ENCODE results near the gene PLEK.
"Not testable (repeated sequence)": the region's sequence is repeated elsewhere in the genome, so short reads cannot be mapped to it uniquely, and the experiment has no call there.

PLEK gene

GRCh38 chr2:68365087-68365486 lies at the start of gene PLEK:
PLEK (plus strand) TSS chr2:68365282; CDS start chr2:68365352, 70 bp downstream.
- DNase-seq (ENCODE audit: low read depth, low spot score): no peak

DNA sequence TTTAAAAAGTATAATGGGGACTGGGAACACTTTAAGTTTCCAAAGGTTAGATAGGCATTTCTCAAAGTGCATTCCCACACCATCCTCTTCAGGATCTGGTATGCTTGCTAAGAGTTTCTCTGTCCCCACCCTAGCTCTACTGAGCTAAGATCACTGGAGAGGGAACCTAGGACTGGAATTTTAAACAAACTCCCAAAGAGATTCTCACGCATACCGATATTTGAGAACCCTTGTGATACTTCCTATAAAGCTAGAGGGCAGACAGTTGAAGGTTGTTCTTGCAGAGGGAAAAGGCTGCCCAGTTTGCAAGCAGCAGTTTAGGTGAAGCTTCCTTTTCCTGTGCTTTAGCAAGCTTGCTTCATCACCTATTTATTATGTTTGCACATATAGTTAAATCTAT lies 49.0 kb upstream of the PLEK start:
- DNase-seq (ENCODE audit: low read depth, low spot score): no peak

GRCh38 chr2:68317971-68318913 lies 46.8 kb upstream of the PLEK start:
- no peak for DNase-seq (ENCODE audit: low read depth, low spot score)

DNA sequence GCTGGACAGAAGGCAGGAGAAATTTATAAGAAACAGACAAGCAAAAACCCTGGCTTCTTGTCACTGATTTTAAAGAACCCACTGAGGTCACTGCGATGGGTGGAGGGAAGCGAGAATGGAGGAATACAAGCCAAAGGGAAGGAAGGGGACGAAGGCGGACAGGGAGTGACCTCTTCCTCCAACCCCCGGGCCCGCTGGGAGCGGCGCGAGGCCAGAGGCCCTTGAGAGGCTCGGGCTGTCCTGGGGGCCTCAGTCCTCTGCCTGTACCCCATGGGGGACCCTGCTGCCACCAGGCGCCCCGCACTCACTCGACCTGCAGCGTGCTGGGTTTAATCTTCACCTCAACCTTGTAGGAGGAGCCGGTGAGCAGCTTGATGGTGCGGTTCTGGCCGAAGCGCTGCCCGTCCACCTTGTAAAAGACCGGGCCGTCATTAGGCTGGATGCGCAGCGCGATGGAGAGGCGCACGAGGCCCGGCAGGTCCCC lies 46.1 kb upstream of the PLEK start:
- DNase-seq (ENCODE audit: low read depth, low spot score): no peak

GRCh38 chr2:68319398-68320117 lies 45.5 kb upstream of the PLEK start, which contains the start of gene CNRIP1:
CNRIP1 (minus strand) TSS chr2:68319949; CDS start chr2:68319400, 549 bp downstream.
- no peak for DNase-seq (ENCODE audit: low read depth, low spot score)

- DNase-seq (ENCODE audit: low read depth, low spot score): no peak
These were observed 44.9 kb upstream of the PLEK start for GRCh38 chr2:68320118-68320641.

DNA sequence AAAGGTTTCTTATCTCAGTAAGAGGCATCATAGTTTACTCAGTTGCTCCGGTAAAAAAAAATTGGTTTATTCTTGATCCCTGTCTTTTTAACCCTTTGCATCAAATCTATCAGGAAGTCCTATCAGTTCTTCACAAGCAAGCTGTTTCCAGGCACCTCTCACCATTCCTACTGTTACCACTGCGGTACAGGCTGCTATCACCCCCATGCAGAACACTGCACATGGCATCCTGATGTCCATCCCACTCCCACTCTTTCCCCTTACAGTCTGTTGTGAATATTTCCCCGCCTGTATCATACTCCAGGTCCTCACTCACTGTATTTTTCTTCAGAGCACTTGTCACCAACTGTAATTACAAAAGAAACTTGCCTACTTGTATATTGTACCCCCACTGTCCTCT lies 40.0 kb upstream of the PLEK start:
- DNase-seq (ENCODE audit: low read depth, low spot score): no peak

- no peak for DNase-seq (ENCODE audit: low read depth, low spot score)
These were observed 36.2 kb upstream of the PLEK start for GRCh38 chr2:68328901-68329300.

DNA sequence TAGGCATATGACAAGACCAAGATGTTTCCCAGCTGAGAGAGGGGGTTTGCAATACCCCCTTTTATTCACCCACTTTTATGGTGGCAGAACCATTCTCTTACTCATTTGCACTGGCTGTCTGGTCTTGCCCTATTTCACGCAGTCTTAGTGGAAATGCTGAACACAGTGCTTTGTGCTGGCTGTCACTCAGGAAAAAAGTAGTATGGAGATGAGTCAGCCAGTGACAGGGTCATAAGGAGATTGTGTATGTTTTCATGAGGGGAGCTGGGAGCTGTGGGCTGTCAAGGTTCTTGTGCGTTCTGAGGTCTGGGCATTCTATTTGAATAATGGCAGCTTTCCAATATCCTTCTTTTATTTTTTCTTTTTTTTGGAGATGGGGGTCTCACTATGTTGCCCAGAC lies 34.4 kb upstream of the PLEK start:
- no peak for DNase-seq (ENCODE audit: low read depth, low spot score)

GRCh38 chr2:68333009-68333408 lies 32.1 kb upstream of the PLEK start:
- DNase-seq (ENCODE audit: low read depth, low spot score): no peak

DNA sequence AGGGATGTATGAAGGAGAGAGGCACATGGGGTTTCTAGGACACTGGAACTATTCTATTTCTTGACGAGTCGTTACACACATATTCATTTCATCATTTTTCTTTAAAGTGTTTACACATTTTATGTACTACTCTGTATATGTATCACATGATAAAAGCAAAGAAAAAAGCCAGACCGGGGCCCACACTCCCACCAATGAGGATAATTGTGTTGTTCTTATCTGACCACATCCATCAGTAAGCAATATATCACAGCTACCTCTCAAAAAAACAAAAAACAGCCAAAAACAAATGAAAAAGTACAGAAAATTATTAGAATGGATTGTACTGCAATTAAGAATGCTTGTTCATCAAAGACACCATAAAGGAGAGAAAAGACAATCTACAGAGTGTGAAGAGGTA lies 31.2 kb upstream of the PLEK start:
- no peak for DNase-seq (ENCODE audit: low read depth, low spot score)

GRCh38 chr2:68336192-68336591 lies 28.9 kb upstream of the PLEK start:
- DNase-seq (ENCODE audit: low read depth, low spot score): no peak

- no peak for DNase-seq (ENCODE audit: low read depth, low spot score)
These were observed 24.6 kb upstream of the PLEK start for GRCh38 chr2:68340226-68341061.

DNA sequence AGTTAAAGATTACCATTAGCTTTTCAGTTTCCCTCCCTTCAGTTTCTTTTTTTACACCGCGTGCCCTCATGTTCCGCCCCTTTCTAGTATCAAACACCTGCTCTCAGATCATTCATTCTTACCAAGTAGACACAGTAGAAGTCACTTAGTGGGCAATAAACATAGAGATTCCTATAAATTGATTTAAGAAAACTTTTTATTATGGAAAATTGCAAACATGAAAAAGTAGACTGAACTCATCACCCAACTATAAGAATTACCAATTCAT lies 24.1 kb upstream of the PLEK start:
- DNase-seq (ENCODE audit: low read depth, low spot score): no peak

GRCh38 chr2:68341583-68341982 lies 23.5 kb upstream of the PLEK start:
- no peak for DNase-seq (ENCODE audit: low read depth, low spot score)

DNA sequence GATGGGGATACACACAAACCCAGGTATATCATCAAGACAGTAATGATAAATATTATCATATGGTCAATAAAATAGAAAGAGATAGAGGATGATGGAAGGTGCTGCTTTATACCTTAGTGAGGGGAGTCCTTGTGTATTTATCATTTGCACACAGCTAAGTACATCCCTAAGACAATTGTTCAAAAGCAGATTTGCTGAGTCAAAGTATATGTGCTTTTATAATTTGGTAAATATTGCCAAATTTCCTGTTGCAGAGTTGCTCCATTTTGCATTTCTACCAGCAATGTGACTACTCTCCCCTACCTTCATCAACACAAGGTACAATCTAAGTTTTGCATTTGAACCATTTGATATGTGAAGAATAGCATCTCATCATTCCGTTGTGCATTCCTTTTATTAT lies 22.6 kb upstream of the PLEK start:
- DNase-seq (ENCODE audit: low read depth, low spot score): no peak

DNA sequence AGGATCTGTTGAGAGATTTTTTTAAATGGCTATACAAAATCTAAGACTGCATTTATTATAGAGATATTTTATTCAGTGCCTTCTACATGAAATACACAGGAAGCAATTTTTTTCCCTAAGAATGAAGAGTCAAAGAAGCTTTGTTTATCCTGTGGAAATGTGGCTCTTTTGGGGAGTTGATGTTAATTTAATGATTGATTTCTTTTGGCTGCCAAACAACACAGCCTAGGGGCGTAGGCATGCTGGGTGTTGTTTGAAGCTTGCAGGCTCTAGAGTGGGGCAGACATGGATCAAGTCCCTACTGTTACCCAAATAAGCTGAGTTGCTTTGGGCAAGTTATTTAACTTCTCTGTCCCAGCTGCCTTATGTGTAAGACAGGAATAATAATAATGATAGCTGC lies 21.1 kb upstream of the PLEK start:
- DNase-seq (ENCODE audit: low read depth, low spot score): no peak

GRCh38 chr2:68345129-68345875 lies 19.8 kb upstream of the PLEK start:
- DNase-seq (ENCODE audit: low read depth, low spot score): no peak

DNA sequence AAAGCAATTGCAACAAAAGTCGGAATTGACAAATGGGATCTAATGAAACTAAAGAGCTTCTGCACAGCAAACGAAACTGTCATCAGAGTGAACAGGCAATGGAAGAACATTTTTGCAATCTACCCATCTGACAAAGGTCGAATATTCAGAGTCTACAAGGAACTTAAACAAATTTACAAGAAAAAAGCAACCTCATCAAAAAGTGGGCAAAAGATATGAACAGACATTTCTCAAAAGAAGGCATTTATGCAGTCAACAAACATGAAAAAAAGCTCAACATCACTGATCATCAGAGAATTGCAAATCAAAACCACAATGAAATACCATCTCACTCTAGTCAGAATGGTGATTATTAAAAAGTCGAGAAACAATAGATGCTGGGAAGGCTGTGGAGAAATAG lies 16.0 kb upstream of the PLEK start:
- DNase-seq (ENCODE audit: low read depth, low spot score): not testable (repeated sequence)

- DNase-seq (ENCODE audit: low read depth, low spot score): no peak
These were observed 13.1 kb upstream of the PLEK start for GRCh38 chr2:68351997-68352396.

Measured in activated naive CD8-positive, alpha-beta T cell treated with anti-CD3 and anti-CD28 coated beads, Interleukin-2, amount 50 U/mL, for 16 hours (primary cell).